H9 (cell line): Measurements from ENCODE around the gene KRT6C. TPM values are rescaled to one million over a fixed set of nuclear protein-coding genes. Genes with fewer than 3 reads are reported as not detected.
A peak's percentile ranks its signal among the peaks of the same experiment; 100 is the strongest.

Experiments used
- DNase-seq: peaks from one replicate; pipeline ENCODE4 v3.0.0-alpha.2; 2017
- H2AFZ ChIP-seq: one replicate; pipeline ENCODE4 v1.6.1; 2013; ENCODE audit warnings: mild to moderate bottlenecking, low read length, control low read depth, moderate library complexity
- H2AK5ac ChIP-seq: 2 replicates; pipeline ENCODE4 v1.6.1; 2013; ENCODE audit warnings: low read length, control low read depth, mixed read lengths; ENCODE audit not compliant: insufficient read length
- H2BK120ac ChIP-seq: one replicate; pipeline ENCODE4 v1.6.1; 2013; ENCODE audit warnings: low read depth, mild to moderate bottlenecking, low read length, control low read depth, inconsistent platforms; ENCODE audit not compliant: poor library complexity, severe bottlenecking
- H2BK12ac ChIP-seq: 2 replicates; pipeline ENCODE4 v1.6.1; 2013; ENCODE audit warnings: low read length, control low read depth, mixed read lengths, low read depth; ENCODE audit not compliant: insufficient read length
- H2BK15ac ChIP-seq: 2 replicates; pipeline ENCODE4 v1.6.1; 2013; ENCODE audit warnings: low read depth, low read length, control low read depth
- H2BK20ac ChIP-seq: one replicate; pipeline ENCODE4 v1.6.1; 2013; ENCODE audit warnings: low read depth, mild to moderate bottlenecking, low read length, control low read depth, inconsistent platforms; ENCODE audit not compliant: poor library complexity, severe bottlenecking
- H2BK5ac ChIP-seq: 2 replicates; pipeline ENCODE4 v1.6.1; 2013; ENCODE audit warnings: low read length, control low read depth, mixed read lengths; ENCODE audit not compliant: insufficient read length
- H3K14ac ChIP-seq: 2 replicates; pipeline ENCODE4 v1.6.1; 2013; ENCODE audit warnings: low read length, control low read depth; ENCODE audit not compliant: insufficient read depth
- H3K18ac ChIP-seq: 2 replicates; pipeline ENCODE4 v1.6.1; 2013; ENCODE audit warnings: low read depth, mild to moderate bottlenecking, mixed read lengths, low read length, control low read depth; ENCODE audit not compliant: insufficient read length
- H3K23ac ChIP-seq: 2 replicates; pipeline ENCODE4 v1.6.1; 2013; ENCODE audit warnings: low read length, control low read depth, mixed read lengths, low read depth; ENCODE audit not compliant: insufficient read length
- H3K23me2 ChIP-seq: 2 replicates; pipeline ENCODE4 v1.6.1; 2013; ENCODE audit warnings: low read depth, mild to moderate bottlenecking, mixed read lengths, low read length, control low read depth; ENCODE audit not compliant: insufficient read length, poor library complexity, severe bottlenecking
- H3K27ac ChIP-seq: 2 replicates; pipeline ENCODE4 v1.5.1; 2013; ENCODE audit warnings: low read length, control low read depth, mixed read lengths, low read depth; ENCODE audit not compliant: insufficient read length
- H3K27me3 ChIP-seq: 2 replicates; pipeline ENCODE4 v1.6.1; 2013; ENCODE audit warnings: low read length, control low read depth, inconsistent platforms; ENCODE audit not compliant: insufficient read depth
- H3K4ac ChIP-seq: 2 replicates; pipeline ENCODE4 v1.6.1; 2013; ENCODE audit warnings: low read depth, mild to moderate bottlenecking, control low read depth, inconsistent platforms, low read length, moderate library complexity
- H3K4me1 ChIP-seq: 2 replicates; pipeline ENCODE4 v1.6.1; 2013; ENCODE audit warnings: low read length, control low read depth, inconsistent platforms; ENCODE audit not compliant: insufficient read depth
- H3K4me2 ChIP-seq: 2 replicates; pipeline ENCODE4 v1.6.1; 2013; ENCODE audit warnings: low read length, control low read depth, mixed read lengths; ENCODE audit not compliant: insufficient read length, insufficient read depth
- H3K56ac ChIP-seq: 2 replicates; pipeline ENCODE4 v1.6.1; 2013; ENCODE audit warnings: low read depth, mild to moderate bottlenecking, mixed read lengths, low read length, control low read depth; ENCODE audit not compliant: insufficient read length
- H3K79me1 ChIP-seq: 2 replicates; pipeline ENCODE4 v1.6.1; 2013; ENCODE audit warnings: low read depth, mild to moderate bottlenecking, moderate library complexity, low read length, control low read depth, inconsistent platforms; ENCODE audit not compliant: insufficient read depth, poor library complexity, severe bottlenecking
- H3K79me2 ChIP-seq: 2 replicates; pipeline ENCODE4 v1.6.1; 2013; ENCODE audit warnings: low read length, control low read depth, inconsistent platforms; ENCODE audit not compliant: insufficient read depth
- H3K9ac ChIP-seq: 2 replicates; pipeline ENCODE4 v1.6.1; 2013; ENCODE audit warnings: low read length, control low read depth, mixed read lengths; ENCODE audit not compliant: insufficient read length; ENCODE audit errors: extremely low read depth
- H3K9me3 ChIP-seq: one replicate; pipeline ENCODE4 v1.6.1; 2013; ENCODE audit warnings: low read depth, low read length, inconsistent platforms; ENCODE audit not compliant: control insufficient read depth
- H3T11ph ChIP-seq: one replicate; pipeline ENCODE4 v1.6.1; 2013; ENCODE audit warnings: mild to moderate bottlenecking, low read length, control low read depth, inconsistent platforms
- H4K20me1 ChIP-seq: one replicate; pipeline ENCODE4 v1.6.1; 2013; ENCODE audit not compliant: control insufficient read depth, insufficient read length, insufficient read depth
- H4K5ac ChIP-seq: 2 replicates; pipeline ENCODE4 v1.6.1; 2013; ENCODE audit warnings: low read depth, mild to moderate bottlenecking, mixed read lengths, low read length, control low read depth; ENCODE audit not compliant: insufficient read length
- H4K8ac ChIP-seq: replicated peaks from 2 replicates; pipeline ENCODE4 v1.6.1; 2013; ENCODE audit warnings: low read length, control low read depth, mixed read lengths, low read depth; ENCODE audit not compliant: insufficient read length
- H4K91ac ChIP-seq: 2 replicates; pipeline ENCODE4 v1.6.1; 2013; ENCODE audit warnings: low read depth, mild to moderate bottlenecking, moderate library complexity, mixed read lengths, low read length, control low read depth; ENCODE audit not compliant: insufficient read length
- H3K27ac Mint-ChIP-seq, 3 experiments: 2 replicates in 2 of 3; 3 replicates in 1 of 3; pipeline ENCODE4 v1.8.0; 2020 to 2021; ENCODE audit warnings: mixed read lengths in 3 of 3, mild to moderate bottlenecking in 1 of 3, moderate library complexity in 1 of 3
- H3K27me3 Mint-ChIP-seq: 2 replicates; pipeline ENCODE4 v1.8.0; 2021; ENCODE audit warnings: low read depth, mild to moderate bottlenecking, moderate library complexity, mixed read lengths
- H3K36me3 Mint-ChIP-seq, 3 experiments: 2 replicates in 2 of 3; 3 replicates in 1 of 3; pipeline ENCODE4 v1.8.0; 2020 to 2021; ENCODE audit warnings: low read depth in 3 of 3, mixed read lengths in 3 of 3; ENCODE audit not compliant: insufficient read depth in 1 of 3
- H3K4me1 Mint-ChIP-seq, 2 experiments: 2 replicates each; pipeline ENCODE4 v1.8.0; 2020; ENCODE audit warnings: mixed read lengths in 2 of 2
- H3K4me3 Mint-ChIP-seq, 2 experiments: 2 replicates in 1 of 2; 3 replicates in 1 of 2; pipeline ENCODE4 v1.8.0; 2020 to 2021; ENCODE audit warnings: mild to moderate bottlenecking in 2 of 2, mixed read lengths in 2 of 2, moderate library complexity in 1 of 2
- H3K9me3 Mint-ChIP-seq, 2 experiments: 2 replicates in 1 of 2; 3 replicates in 1 of 2; pipeline ENCODE4 v1.8.0; 2020; ENCODE audit warnings: mild to moderate bottlenecking in 2 of 2, mixed read lengths in 2 of 2, moderate library complexity in 1 of 2
- CTCF ChIP-seq: fragments of 200-600 bp; sonication (generic); conservative IDR thresholded peaks from 3 replicates; pipeline ENCODE4 v1.8.0; 2021; ENCODE audit warnings: antibody characterized with exemption, mild to moderate bottlenecking
- WGBS: extraction: QIAGEN DNeasy Blood & Tissue Kit; methylation state at CpG from one replicate; pipeline ENCODE4 v1.1.7; 2013; ENCODE audit warnings: missing lambda C conversion rate, low lambda C conversion rate, mixed read lengths; ENCODE audit not compliant: insufficient read length; ENCODE audit errors: extremely low coverage; 5-methylcytosine and 5-hydroxymethylcytosine counted together
- total RNA-seq: library from RNA; stranded (reverse); gene quantifications from 2 replicates; pipeline ENCODE4 v1.2.1, GENCODE V29; 2021

Gene KRT6C
- total RNA-seq, 1 experiment from 2014 or later = not detected

- Histone ChIP-seq H3K27me3 (no peaks in the 10 kb centered on the region), H3K79me2 (peaks cover 2% of the 10 kb centered on the region; the same call in 1 of the 2 replicates), H3K9me3 (no peaks in the 10 kb centered on the region), H4K8ac (no peak overlapping the region), H2BK15ac (no peak overlapping the region), H3K56ac (no peak overlapping the region), H2BK12ac (no peak overlapping the region), H3K14ac (no peak overlapping the region), H2AK5ac (no peak overlapping the region), H2AFZ (no peak overlapping the region), H2BK5ac (no peak overlapping the region), H2BK20ac (no peak overlapping the region), H3K23me2 (no peaks in the 10 kb centered on the region), H3K9ac (no peak overlapping the region), H3K18ac (peak overlapping the region; percentile 22), H3K23ac (no peak overlapping the region), H3K27ac (no peak overlapping the region), H3K4me1 (no peaks in the 10 kb centered on the region), H3K4me2 (no peak overlapping the region), H4K20me1 (no peaks in the 10 kb centered on the region), H4K5ac (no peak overlapping the region), H3K4ac (no peak overlapping the region), H4K91ac (no peak overlapping the region), H2BK120ac (no peak overlapping the region), H3T11ph (no peak overlapping the region), H3K79me1 (no peaks in the 10 kb centered on the region)
- Mint-ChIP-seq H3K4me3 (no peak overlapping the region), H3K4me1 (peaks cover 9 to 13% of the 10 kb centered on the region in 2 experiments; a peak in 3 of 4 replicates), H3K9me3 (no peaks in the 10 kb centered on the region), H3K36me3 (no peaks in the 10 kb centered on the region), H3K27ac (no peak overlapping the region), H3K27me3 (peaks cover 16% of the 10 kb centered on the region)
- no CpG with 5 or more reads among the region's 11 CpGs for WGBS
- no peak for DNase-seq
- no peak for TF ChIP-seq CTCF
Observed at GRCh38 chr12:52423661-52424500, 49.7 kb downstream of the KRT6C start.
